ENCODE data around the gene NOL9. TPM values are rescaled to one million over a fixed set of nuclear protein-coding genes. Genes with fewer than 3 reads are reported as not detected.
"Not testable (repeated sequence)": the region's sequence is repeated elsewhere in the genome, so short reads cannot be mapped to it uniquely, and the experiment has no call there.

Gene NOL9
- total RNA-seq, 5 donors from 2014 or later (not counting 1 experiment from before 2014, with no cell fraction given), result 48.6 to 66.6 (median 58.7) TPM

GRCh38 chr1:6601049-6601922 lies 47.0 kb upstream of the NOL9 start:
- Mint-ChIP-seq H3K36me3 (peaks cover 15% of the 10 kb centered on the region), H3K4me3 (peak overlapping the region; percentile 96 to 99 (median 99)), H3K27ac (peak overlapping the region; percentile 98 to 99), H3K27me3 (no peaks in the 10 kb centered on the region), H3K4me1 (peaks cover 41 to 55% (median 45%) of the 10 kb centered on the region in 3 donors), H3K9me3 (no peaks in the 10 kb centered on the region)
- H3K9me3 ChIP-seq, result no peaks in the 10 kb centered on the region
- under 1% methylated on average over 33 of the region's 40 CpGs for WGBS (ENCODE audit: insufficient coverage)
- peak overlapping the region; percentile 79 to 97 for H3K4me3 ChIP-seq (ENCODE audit: control insufficient read depth in 1 of 2, extremely low read depth in 1 of 2, low read length in 1 of 2)
- no peaks in the 10 kb centered on the region for H3K27me3 ChIP-seq (replicated peaks in 1 of 2; ENCODE audit: control insufficient read depth in 2 of 2, extremely low read depth in 1 of 2, insufficient read depth in 2 of 2, low read length in 1 of 2)
- ChIA-PET CTCF (interaction anchor here in 1 of 2 donors (1.2 to 2.0 kb wide), 2 partner anchors 11 to 21 kb away, joined by 3 to 10 read pairs; partner anchors contain the start of gene ZBTB48), POLR2A (interaction anchor here in 1 of 2 donors (0.5 kb wide), 1 partner anchor 141 kb away, joined by 3 read pairs; no protein-coding TSS in a partner anchor)
- DNase-seq (peak in 34 of 35 experiments; percentile 34 to 81 (median 54)), ATAC-seq (replicated peaks in 1 of 4) (peak; percentile 41 to 50 (median 46))
- peak overlapping the region; percentile 51 for H3K27ac ChIP-seq (ENCODE audit: low read length)
- H3K36me3 ChIP-seq (ENCODE audit: control insufficient read depth in 2 of 2, extremely low read depth in 1 of 2, insufficient read depth in 1 of 2, low read length in 1 of 2), result peaks cover 9 to 19% of the 10 kb centered on the region in 2 donors
- peaks cover 17 to 63% of the 10 kb centered on the region in 2 experiments for H3K4me1 ChIP-seq (ENCODE audit: control insufficient read depth in 1 of 2, extremely low read depth in 1 of 2, insufficient read depth in 2 of 2, low read length in 2 of 2)

GRCh38 chr1:6600410-6601048 lies 46.2 kb upstream of the NOL9 start:
- Histone ChIP-seq H3K4me3 (ENCODE audit: control insufficient read depth in 1 of 2, extremely low read depth in 1 of 2, low read length in 1 of 2) (peak overlapping the region; percentile 79 to 97), H3K27me3 (replicated peaks in 1 of 2; ENCODE audit: control insufficient read depth in 2 of 2, extremely low read depth in 1 of 2, insufficient read depth in 2 of 2, low read length in 1 of 2) (no peaks in the 10 kb centered on the region), H3K4me1 (ENCODE audit: control insufficient read depth in 1 of 2, extremely low read depth in 1 of 2, insufficient read depth in 2 of 2, low read length in 2 of 2) (peaks cover 17 to 68% of the 10 kb centered on the region in 2 experiments), H3K36me3 (ENCODE audit: control insufficient read depth in 2 of 2, extremely low read depth in 1 of 2, insufficient read depth in 1 of 2, low read length in 1 of 2) (peaks cover 12 to 27% of the 10 kb centered on the region in 2 donors), H3K9me3 (no peaks in the 10 kb centered on the region), H3K27ac (ENCODE audit: low read length) (peak overlapping the region; percentile 51)
- 18% methylated on average over 4 of the region's 10 CpGs for WGBS (ENCODE audit: insufficient coverage)
- DNase-seq, result no peak
- Mint-ChIP-seq H3K4me1 (peaks cover 48 to 63% (median 53%) of the 10 kb centered on the region in 3 donors), H3K27me3 (no peaks in the 10 kb centered on the region), H3K27ac (peak overlapping the region; percentile 98 to 99), H3K4me3 (peak overlapping the region; percentile 96 to 99 (median 99)), H3K36me3 (peaks cover 21% of the 10 kb centered on the region), H3K9me3 (no peaks in the 10 kb centered on the region)
- POLR2A ChIA-PET, result no interaction called here
- CTCF ChIA-PET, result interaction anchor here in 1 of 2 donors (0.7 to 2.0 kb wide), 4 partner anchors 20 to 101 kb away, joined by 3 to 10 read pairs (median 4); partner anchors contain the start of genes DNAJC11, NOL9 and ZBTB48
- ATAC-seq (replicated peaks in 1 of 4), result peak in 1 of 4 experiments; percentile 2

GRCh38 chr1:6599991-6600390 lies 45.7 kb upstream of the NOL9 start:
- peak overlapping the region; percentile 98 to 99 for H3K27ac Mint-ChIP-seq
- POLR2A ChIA-PET; H3K9me3 ChIP-seq; ATAC-seq (replicated peaks in 1 of 4); DNase-seq; H3K27me3 Mint-ChIP-seq; H3K27me3 ChIP-seq (replicated peaks in 1 of 2; ENCODE audit: control insufficient read depth in 2 of 2, extremely low read depth in 1 of 2, insufficient read depth in 2 of 2, low read length in 1 of 2); H3K9me3 Mint-ChIP-seq: not testable (repeated sequence)
- CTCF ChIA-PET, result interaction anchor here in 1 of 2 donors (0.7 to 2.0 kb wide), 4 partner anchors 20 to 101 kb away, joined by 3 to 10 read pairs (median 4); partner anchors contain the start of genes DNAJC11, NOL9 and ZBTB48
- peaks cover 50 to 66% (median 58%) of the 10 kb centered on the region in 3 donors for H3K4me1 Mint-ChIP-seq
- H3K4me3 Mint-ChIP-seq, result peak overlapping the region; percentile 96 to 99 (median 99)
- H3K4me3 ChIP-seq (ENCODE audit: control insufficient read depth in 1 of 2, extremely low read depth in 1 of 2, low read length in 1 of 2), result peak overlapping the region; percentile 79 to 97
- peaks cover 26% of the 10 kb centered on the region for H3K36me3 Mint-ChIP-seq
- H3K27ac ChIP-seq (ENCODE audit: low read length), result peak overlapping the region; percentile 51
- WGBS (ENCODE audit: insufficient coverage), result 0% methylated on average over 2 of the region's 8 CpGs
- H3K36me3 ChIP-seq (ENCODE audit: control insufficient read depth in 2 of 2, extremely low read depth in 1 of 2, insufficient read depth in 1 of 2, low read length in 1 of 2), result peaks cover 17 to 32% of the 10 kb centered on the region in 2 donors
- H3K4me1 ChIP-seq (ENCODE audit: control insufficient read depth in 1 of 2, extremely low read depth in 1 of 2, insufficient read depth in 2 of 2, low read length in 2 of 2), result peaks cover 17 to 71% of the 10 kb centered on the region in 2 experiments

GRCh38 chr1:6599141-6599975 lies 45.0 kb upstream of the NOL9 start:
- Mint-ChIP-seq H3K36me3 (peaks cover 29% of the 10 kb centered on the region), H3K9me3 (no peaks in the 10 kb centered on the region), H3K27ac (peak overlapping the region; percentile 86 to 99), H3K4me3 (peak overlapping the region; percentile 96 to 99 (median 99)), H3K4me1 (peaks cover 50 to 68% (median 60%) of the 10 kb centered on the region in 3 donors), H3K27me3 (no peaks in the 10 kb centered on the region)
- peak overlapping the region; percentile 79 to 97 for H3K4me3 ChIP-seq (ENCODE audit: control insufficient read depth in 1 of 2, extremely low read depth in 1 of 2, low read length in 1 of 2)
- CTCF ChIA-PET, result interaction anchor here (0.5 to 2.0 kb wide), 6 partner anchors 14 to 102 kb away, joined by 3 to 10 read pairs (median 4); partner anchors contain the start of genes DNAJC11 (in 1 of the 2), NOL9 (in 1 of the 2), PHF13 (in 1 of the 2) and ZBTB48 (in 1 of the 2)
- H3K9me3 ChIP-seq, result no peaks in the 10 kb centered on the region
- peak overlapping the region; percentile 22 for H3K27ac ChIP-seq (ENCODE audit: low read length)
- WGBS (ENCODE audit: insufficient coverage), result 44% methylated on average over 25 of the region's 31 CpGs
- peak; percentile 17 to 27 (median 20) for ATAC-seq (replicated peaks in 1 of 4)
- H3K27me3 ChIP-seq (replicated peaks in 1 of 2; ENCODE audit: control insufficient read depth in 2 of 2, extremely low read depth in 1 of 2, insufficient read depth in 2 of 2, low read length in 1 of 2), result no peaks in the 10 kb centered on the region
- peaks cover 16 to 66% of the 10 kb centered on the region in 2 experiments for H3K4me1 ChIP-seq (ENCODE audit: control insufficient read depth in 1 of 2, extremely low read depth in 1 of 2, insufficient read depth in 2 of 2, low read length in 2 of 2)
- peaks cover 17 to 38% of the 10 kb centered on the region in 2 donors for H3K36me3 ChIP-seq (ENCODE audit: control insufficient read depth in 2 of 2, extremely low read depth in 1 of 2, insufficient read depth in 1 of 2, low read length in 1 of 2)
- POLR2A ChIA-PET, result no interaction called here
- DNase-seq, result peak in 33 of 35 experiments; percentile 35 to 74 (median 54)

GRCh38 chr1:6597777-6598131 lies 43.4 kb upstream of the NOL9 start:
- Mint-ChIP-seq H3K36me3 (peaks cover 35% of the 10 kb centered on the region), H3K27ac (no peak overlapping the region), H3K4me3 (peak overlapping the region in 1 of 3 donors; percentile 99), H3K27me3 (no peaks in the 10 kb centered on the region), H3K9me3 (no peaks in the 10 kb centered on the region), H3K4me1 (peaks cover 41 to 60% (median 55%) of the 10 kb centered on the region in 3 donors)
- Histone ChIP-seq H3K9me3 (no peaks in the 10 kb centered on the region), H3K4me1 (ENCODE audit: control insufficient read depth in 1 of 2, extremely low read depth in 1 of 2, insufficient read depth in 2 of 2, low read length in 2 of 2) (peaks cover 12 to 64% of the 10 kb centered on the region in 2 experiments), H3K36me3 (ENCODE audit: control insufficient read depth in 2 of 2, extremely low read depth in 1 of 2, insufficient read depth in 1 of 2, low read length in 1 of 2) (peaks cover 17 to 54% of the 10 kb centered on the region in 2 donors), H3K4me3 (ENCODE audit: control insufficient read depth in 1 of 2, extremely low read depth in 1 of 2, low read length in 1 of 2) (no peak overlapping the region), H3K27me3 (replicated peaks in 1 of 2; ENCODE audit: control insufficient read depth in 2 of 2, extremely low read depth in 1 of 2, insufficient read depth in 2 of 2, low read length in 1 of 2) (no peaks in the 10 kb centered on the region), H3K27ac (ENCODE audit: low read length) (no peak overlapping the region)
- ChIA-PET CTCF (interaction anchor here in 1 of 2 donors (0.6 to 0.9 kb wide), 2 partner anchors 17 to 394 kb away, joined by 3 to 5 read pairs; no protein-coding TSS in a partner anchor), POLR2A (interaction anchor here in 1 of 2 donors (0.5 to 0.8 kb wide), 2 partner anchors 18 to 47 kb away, joined by 3 to 4 read pairs; partner anchors contain the start of gene ZBTB48)
- DNase-seq, result no peak
- WGBS (ENCODE audit: insufficient coverage), result 98% methylated on average over 6 of the region's 6 CpGs
- no peak for ATAC-seq (replicated peaks in 1 of 4)

All from T-cell (primary cell).